Transverse colon (tissue), 4 donors: Measurements from ENCODE around the gene TXNL1.

Experiments
- CTCF ChIP-seq, 5 experiments: fragments of 200-600 bp in 3 of 5; fragments of 450-650 bp in 2 of 5; sonication (generic) in 3 of 5; IDR thresholded peaks; 1 replicate in 2 of 5; 2 replicates in 3 of 5; pipeline ENCODE4 v1.5.1; 2016 to 2017; ENCODE audit warnings: antibody characterized with exemption in 5 of 5, inconsistent platforms in 3 of 5, mild to moderate bottlenecking in 2 of 5, moderate library complexity in 1 of 5
- POLR2AphosphoS5 ChIP-seq, 3 donors: sonication (generic); formaldehyde crosslinking; IDR thresholded peaks; one replicate each; pipeline ENCODE4 v1.6.1; 2016; ENCODE audit warnings: antibody characterized with exemption in 3 of 3

- no peak for TF ChIP-seq CTCF (IDR thresholded peaks at IDR 0.05)
- no peak for TF ChIP-seq POLR2AphosphoS5 (IDR thresholded peaks at IDR 0.05)
These were observed 24.5 kb upstream of the TXNL1 start for GRCh38 chr18:56662902-56663301.
